Activated CD8-positive, alpha-beta T cell treated with anti-CD3 and anti-CD28 coated beads, Interleukin-2, amount 10 ng/mL, durations not matched to agents 7 days and 5 days (primary cell): ENCODE results near the gene CGB2. TPM values are rescaled to one million over a fixed set of nuclear protein-coding genes. Genes with fewer than 3 reads are reported as not detected.
"Not testable (repeated sequence)": the region's sequence is repeated elsewhere in the genome, so short reads cannot be mapped to it uniquely, and the experiment has no call there.

Experiments used
- ATAC-seq: fragments of 150-1000 bp; cut with Tn5 transposase; one replicate; pipeline ENCODE4 v1.10.0; 2021; ENCODE audit warnings: moderate library complexity
- CTCF ChIA-PET: fragments of 350-600 bp; sonication (Branson Sonifier 250); formaldehyde crosslinking; loops from one replicate; lab custom pipeline; 2021; ENCODE audit warnings: antibody characterized with exemption; lab: Charles Lee
- POLR2A ChIA-PET: fragments of 350-600 bp; sonication (Branson Sonifier 250); formaldehyde crosslinking; loops from one replicate; lab custom pipeline; 2021; ENCODE audit warnings: antibody characterized with exemption; lab: Charles Lee
- DNase-seq: peaks from one replicate; pipeline ENCODE4 v3.0.0-alpha.2; 2020
- H3K27ac Mint-ChIP-seq: one replicate; pipeline ENCODE4 v1.8.0; 2021; ENCODE audit warnings: mild to moderate bottlenecking, mixed read lengths
- H3K27me3 Mint-ChIP-seq: one replicate; pipeline ENCODE4 v1.8.0; 2021; ENCODE audit warnings: low read depth, mixed read lengths
- H3K36me3 Mint-ChIP-seq: one replicate; pipeline ENCODE4 v1.8.0; 2021; ENCODE audit warnings: low read depth, mixed read lengths
- H3K4me1 Mint-ChIP-seq: one replicate; pipeline ENCODE4 v1.8.0; 2021; ENCODE audit warnings: low read depth, mixed read lengths
- H3K4me3 Mint-ChIP-seq: one replicate; pipeline ENCODE4 v1.8.0; 2021; ENCODE audit warnings: mild to moderate bottlenecking, mixed read lengths
- H3K9me3 Mint-ChIP-seq: one replicate; pipeline ENCODE4 v1.8.0; 2022; ENCODE audit warnings: mixed read lengths; ENCODE audit not compliant: insufficient read depth
- total RNA-seq, 2 experiments: library from RNA; stranded (reverse); gene quantifications; one replicate each; pipeline ENCODE4 v1.2.3, GENCODE V29; 2021

Gene CGB2
- total RNA-seq, 2 experiments from 2014 or later, result not detected

DNA sequence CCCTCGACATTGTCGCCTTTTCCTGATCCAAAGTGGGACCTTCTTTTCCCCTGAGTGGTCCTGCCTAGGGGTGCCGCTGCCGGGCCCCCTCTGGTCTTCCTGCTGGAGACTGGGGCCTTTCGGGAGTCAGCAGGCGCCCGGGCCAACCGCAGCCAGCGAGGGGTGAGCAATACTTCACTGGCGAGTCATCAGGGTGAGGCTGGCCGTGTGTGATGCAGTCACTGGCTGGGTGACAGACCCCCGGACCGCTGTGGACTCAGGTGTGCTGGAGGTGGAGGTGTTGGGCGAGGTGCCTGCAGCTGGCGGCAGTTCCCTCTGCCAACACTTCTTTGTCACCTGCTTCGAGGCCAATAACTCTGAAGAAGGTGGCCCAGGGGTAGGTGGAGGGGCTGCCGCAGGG lies 10.5 kb downstream of the CGB2 start:
- no peaks in the 10 kb centered on the region for H3K36me3 Mint-ChIP-seq
- no peak overlapping the region for H3K27ac Mint-ChIP-seq
- no peaks in the 10 kb centered on the region for H3K27me3 Mint-ChIP-seq
- no peaks in the 10 kb centered on the region for H3K9me3 Mint-ChIP-seq
- CTCF ChIA-PET, result no interaction called here
- DNase-seq (no peak), ATAC-seq (no peak)
- H3K4me1 Mint-ChIP-seq, result no peaks in the 10 kb centered on the region
- POLR2A ChIA-PET, result no interaction called here
- H3K4me3 Mint-ChIP-seq, result no peak overlapping the region

DNA sequence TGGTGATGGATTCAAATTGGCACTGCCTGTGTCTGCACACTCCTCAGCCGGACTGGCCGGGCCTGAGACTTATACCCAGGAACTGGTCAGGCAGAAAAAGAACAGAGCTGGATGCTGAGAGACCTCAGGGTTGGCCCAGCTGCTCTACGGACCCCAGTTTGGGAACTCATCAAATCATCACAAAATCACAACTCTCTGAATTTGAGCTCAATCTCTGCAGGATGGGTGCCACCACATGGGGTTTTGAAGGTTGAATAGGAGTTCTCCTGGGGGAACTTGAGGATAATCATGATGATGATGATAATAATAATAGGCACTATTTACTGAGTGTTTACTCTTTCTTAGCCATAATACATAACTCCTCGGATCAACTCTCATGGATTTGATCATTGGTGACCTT lies 11.0 kb downstream of the CGB2 start:
- POLR2A ChIA-PET, H3K36me3 Mint-ChIP-seq, H3K4me3 Mint-ChIP-seq, H3K9me3 Mint-ChIP-seq, DNase-seq, CTCF ChIA-PET, H3K27ac Mint-ChIP-seq, H3K27me3 Mint-ChIP-seq, H3K4me1 Mint-ChIP-seq, ATAC-seq: not testable (repeated sequence)

DNA sequence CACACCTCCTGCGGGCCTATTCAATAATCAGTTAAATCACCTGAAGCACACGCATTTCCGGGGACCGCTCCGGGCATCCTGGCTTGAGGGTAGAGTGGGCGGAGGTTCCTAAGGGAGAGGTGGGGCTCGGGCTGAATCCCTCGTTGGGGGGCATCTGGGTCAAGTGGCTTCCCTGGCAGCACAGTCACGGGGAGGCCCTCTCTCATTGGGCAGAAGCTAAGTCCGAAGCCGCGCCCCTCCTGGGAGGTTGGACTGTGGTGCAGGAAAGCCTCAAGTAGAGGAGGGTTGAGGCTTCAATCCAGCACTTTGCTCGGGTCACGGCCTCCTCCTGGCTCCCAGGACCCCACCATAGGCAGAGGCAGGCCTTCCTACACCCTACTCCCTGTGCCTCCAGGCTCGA lies 11.9 kb downstream of the CGB2 start, which contains the start of gene CGB5:
TSS of gene CGB5 (plus strand) at position 301 of the 400 bp plus-strand sequence. CDS start 362 bp downstream, outside the sequence.
- ATAC-seq, CTCF ChIA-PET, H3K4me1 Mint-ChIP-seq, H3K27me3 Mint-ChIP-seq, POLR2A ChIA-PET, DNase-seq, H3K9me3 Mint-ChIP-seq, H3K36me3 Mint-ChIP-seq, H3K27ac Mint-ChIP-seq, H3K4me3 Mint-ChIP-seq: not testable (repeated sequence)

DNA sequence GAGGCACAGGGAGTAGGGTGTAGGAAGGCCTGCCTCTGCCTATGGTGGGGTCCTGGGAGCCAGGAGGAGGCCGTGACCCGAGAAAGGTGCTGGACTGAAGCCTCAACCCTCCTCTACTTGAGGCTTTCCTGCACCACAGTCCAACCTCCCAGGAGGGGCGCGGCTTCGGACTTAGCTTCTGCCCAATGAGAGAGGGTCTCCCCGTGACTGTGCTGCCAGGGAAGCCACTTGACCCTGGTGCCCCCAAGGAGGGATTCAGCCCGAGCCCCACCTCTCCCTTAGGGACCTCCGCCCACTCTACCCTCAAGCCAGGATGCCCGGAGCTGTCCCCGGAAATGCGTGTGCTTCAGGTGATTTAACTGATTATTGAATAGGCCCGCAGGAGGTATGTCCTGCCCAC lies 17.3 kb downstream of the CGB2 start, which contains the start of gene CGB8:
TSS of gene CGB8 (minus strand) at position 101 of the 400 bp plus-strand sequence. CDS start 372 bp downstream, outside the sequence.
- DNase-seq, POLR2A ChIA-PET, H3K4me1 Mint-ChIP-seq, H3K4me3 Mint-ChIP-seq, H3K36me3 Mint-ChIP-seq, ATAC-seq, H3K27me3 Mint-ChIP-seq, H3K27ac Mint-ChIP-seq, H3K9me3 Mint-ChIP-seq, CTCF ChIA-PET: not testable (repeated sequence)

DNA sequence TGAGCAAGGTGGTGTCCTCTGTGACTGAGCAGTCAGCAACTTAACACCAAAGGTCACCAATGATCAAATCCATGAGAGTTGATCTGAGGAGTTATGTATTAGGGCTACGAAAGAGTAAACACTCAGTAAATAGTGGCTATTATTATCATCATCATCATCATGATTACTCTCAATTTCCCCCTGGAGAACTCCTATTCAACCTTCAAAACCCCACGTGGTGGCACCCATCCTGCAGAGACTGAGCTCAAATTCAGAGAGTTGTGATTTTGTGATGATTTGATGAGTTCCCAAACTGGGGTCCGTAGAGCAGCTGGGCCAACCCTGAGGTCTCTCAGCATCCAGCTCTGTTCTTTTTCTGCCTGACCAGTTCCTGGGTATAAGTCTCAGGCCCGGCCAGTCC lies 18.1 kb downstream of the CGB2 start:
- H3K27me3 Mint-ChIP-seq, DNase-seq, CTCF ChIA-PET, ATAC-seq, H3K4me1 Mint-ChIP-seq, H3K4me3 Mint-ChIP-seq, H3K36me3 Mint-ChIP-seq, H3K27ac Mint-ChIP-seq, H3K9me3 Mint-ChIP-seq, POLR2A ChIA-PET: not testable (repeated sequence)

DNA sequence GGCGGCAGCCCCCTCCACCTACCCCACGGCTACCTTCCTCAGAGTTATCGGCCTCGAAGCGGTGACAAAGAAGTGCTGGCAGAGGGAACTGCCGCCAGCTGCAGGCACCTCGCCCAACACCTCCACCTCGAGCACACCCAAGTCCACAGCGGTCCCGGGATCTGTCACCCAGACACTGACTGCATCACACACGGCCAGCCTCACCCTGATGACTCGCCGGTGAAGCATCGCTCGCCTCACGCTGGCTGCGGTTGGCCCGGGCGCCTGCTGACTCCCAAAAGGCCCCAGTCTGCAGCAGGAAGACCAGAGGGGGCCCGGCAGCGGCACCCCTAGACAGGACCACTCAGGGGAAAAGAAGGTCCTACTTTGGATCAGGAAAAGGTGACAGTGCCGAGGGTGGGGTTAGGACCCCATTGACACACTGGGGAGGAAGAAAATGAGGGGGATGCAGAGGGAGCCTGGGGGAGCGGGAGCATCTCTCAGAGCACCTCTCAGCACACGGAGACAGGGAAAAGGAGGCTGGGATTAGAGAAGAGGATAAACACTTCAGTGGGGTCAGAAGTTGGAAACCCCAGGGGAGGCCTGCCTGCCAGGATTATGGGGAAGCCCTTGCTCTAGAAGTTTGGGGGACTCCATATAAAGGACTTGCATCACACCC lies 18.8 kb downstream of the CGB2 start:
- H3K27me3 Mint-ChIP-seq, POLR2A ChIA-PET, H3K36me3 Mint-ChIP-seq, H3K4me3 Mint-ChIP-seq, CTCF ChIA-PET, ATAC-seq, H3K9me3 Mint-ChIP-seq, H3K4me1 Mint-ChIP-seq, DNase-seq, H3K27ac Mint-ChIP-seq: not testable (repeated sequence)

DNA sequence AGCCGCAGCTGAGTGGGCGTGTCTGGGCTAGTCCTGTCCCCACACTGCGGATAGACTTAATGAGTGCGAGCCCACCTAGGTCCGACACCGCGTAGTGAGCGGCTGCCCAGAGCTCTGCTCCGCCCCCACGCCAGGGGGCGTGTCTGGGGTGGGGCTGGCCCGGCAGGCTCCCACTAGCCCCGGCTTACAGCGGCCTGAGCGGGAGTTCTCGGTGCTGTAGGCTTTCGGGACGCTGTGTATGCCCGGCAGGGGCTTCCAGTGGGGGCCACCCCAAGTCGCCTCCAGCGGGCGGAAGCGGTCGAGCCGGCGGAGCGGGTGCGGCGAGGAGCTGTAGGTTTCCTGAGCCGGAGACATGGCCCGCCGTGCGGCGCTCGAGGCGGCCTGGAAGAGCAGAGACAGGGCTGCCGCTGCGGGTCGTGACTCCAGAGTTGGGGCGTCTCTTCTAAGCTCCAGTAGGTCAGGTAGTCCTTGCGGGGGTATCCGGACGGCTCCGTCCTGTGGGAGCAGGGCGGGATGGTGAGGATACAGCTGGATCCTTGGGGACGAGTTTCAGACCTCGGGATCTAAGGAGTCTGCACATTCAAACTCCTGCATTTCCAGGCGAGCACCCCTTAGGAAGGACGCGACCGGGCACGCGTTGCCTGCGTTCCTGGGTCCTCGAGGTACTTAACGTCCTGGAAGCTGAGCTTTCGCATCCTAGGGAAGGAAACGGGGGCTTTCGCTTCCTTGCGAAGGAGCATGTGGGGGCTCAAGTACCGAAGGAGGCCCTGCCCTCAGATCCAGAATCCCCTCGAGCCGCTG lies 24.6 kb downstream of the CGB2 start:
- ChIA-PET POLR2A (no interaction called here), CTCF (interaction anchor here (0.5 to 2.4 kb wide), 11 partner anchors 18 to 1147 kb away, joined by 3 to 8 read pairs (median 3); partner anchors contain the start of genes GYS1, LIN7B and RUVBL2)
- Mint-ChIP-seq H3K36me3 (no peaks in the 10 kb centered on the region), H3K27me3 (peaks cover 45% of the 10 kb centered on the region), H3K4me1 (peaks cover 28% of the 10 kb centered on the region), H3K9me3 (no peaks in the 10 kb centered on the region), H3K4me3 (peak overlapping the region; percentile 52), H3K27ac (no peak overlapping the region)
- peak; percentile 68 for DNase-seq
- ATAC-seq, result peak; percentile 84

DNA sequence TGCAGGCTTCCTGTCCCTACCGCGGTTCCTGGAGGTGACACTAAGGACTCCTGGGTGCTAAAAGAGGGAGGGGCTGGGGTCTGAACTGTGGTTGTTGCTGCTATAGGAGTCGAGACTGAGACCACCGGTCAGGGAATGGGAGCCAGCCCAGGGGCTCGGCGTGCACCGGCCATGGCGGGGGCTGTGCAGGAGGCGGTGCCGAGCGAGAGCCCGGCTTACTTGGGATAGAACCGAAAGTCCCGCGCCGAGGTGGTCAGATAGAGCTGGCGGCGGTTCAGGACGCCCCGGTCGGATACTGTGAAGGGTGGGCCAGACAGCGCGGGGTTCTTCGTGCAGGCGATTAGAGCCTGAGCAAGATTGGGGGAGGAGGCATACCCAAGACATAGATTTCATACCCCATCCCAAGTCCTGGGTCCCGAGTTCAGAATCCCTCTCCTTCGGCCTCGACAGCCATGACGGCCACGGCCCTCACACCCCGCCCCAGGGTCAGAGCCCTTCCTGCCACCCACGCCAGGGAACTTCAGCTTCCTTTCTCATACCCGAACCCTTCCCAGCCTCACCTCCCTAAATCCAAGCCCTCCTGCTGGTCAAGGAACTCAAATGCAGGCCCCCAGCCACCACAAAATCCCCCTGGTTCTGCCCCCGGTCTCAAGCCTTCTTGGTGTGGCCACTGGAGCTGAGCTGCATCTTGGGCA lies 25.4 kb downstream of the CGB2 start:
- Mint-ChIP-seq H3K27me3 (peaks cover 45% of the 10 kb centered on the region), H3K4me1 (peaks cover 28% of the 10 kb centered on the region), H3K4me3 (peak overlapping the region; percentile 52)
- DNase-seq, H3K9me3 Mint-ChIP-seq, H3K36me3 Mint-ChIP-seq, H3K27ac Mint-ChIP-seq, POLR2A ChIA-PET, ATAC-seq: not testable (repeated sequence)
- CTCF ChIA-PET, result interaction anchor here (0.9 to 2.4 kb wide), 11 partner anchors 18 to 661 kb away, joined by 3 to 8 read pairs (median 4); partner anchors contain the start of genes GYS1, LIN7B and RUVBL2

DNA sequence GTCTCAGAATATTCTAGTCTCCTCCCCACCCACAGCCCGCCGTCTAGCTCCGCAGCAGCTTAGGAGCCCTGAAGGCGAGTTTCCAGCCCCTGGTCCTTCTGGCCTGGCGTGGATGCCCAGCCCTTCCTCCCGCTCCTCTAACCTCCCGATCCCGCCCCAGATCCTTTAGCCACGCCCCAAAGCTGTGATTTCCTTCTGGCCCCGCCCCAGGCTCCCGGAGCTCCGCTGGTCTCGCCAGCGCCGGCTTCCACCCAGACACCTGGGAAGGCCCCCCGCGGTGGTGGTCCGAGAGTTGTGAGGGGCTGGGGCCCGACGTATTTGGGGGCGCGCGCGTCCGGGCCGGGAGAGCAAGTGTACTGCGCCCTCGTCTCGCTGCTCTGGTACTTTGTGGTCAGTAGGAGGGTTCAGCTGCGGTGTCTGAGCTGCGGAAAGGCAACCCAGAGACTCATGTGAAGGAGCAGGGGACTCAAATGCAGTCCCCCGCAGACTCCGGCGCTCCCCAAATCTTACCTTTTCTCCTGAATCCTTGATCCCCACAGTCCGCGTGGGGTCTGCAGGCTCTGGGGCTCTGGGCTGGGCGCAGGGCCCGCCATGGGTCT lies 26.0 kb downstream of the CGB2 start, which contains the start of gene CGB7:
TSS of gene CGB7 (minus strand) at position 114 of the 599 bp plus-strand sequence. CDS start 2,374 bp downstream, outside the sequence.
- Mint-ChIP-seq H3K36me3 (no peaks in the 10 kb centered on the region), H3K4me1 (peaks cover 28% of the 10 kb centered on the region), H3K27ac (no peak within 1 kb of the TSS), H3K9me3 (no peaks in the 10 kb centered on the region), H3K27me3 (peaks cover 45% of the 10 kb centered on the region), H3K4me3 (peak within 1 kb of the TSS; percentile 52)
- DNase-seq (peak; percentile 51), ATAC-seq (peak; percentile 13)
- ChIA-PET POLR2A (no interaction called here), CTCF (interaction anchor here (0.9 to 2.4 kb wide), 7 partner anchors 17 to 141 kb away, joined by 3 to 8 read pairs (median 5); partner anchors contain the start of genes GYS1, LIN7B and RUVBL2)

DNA sequence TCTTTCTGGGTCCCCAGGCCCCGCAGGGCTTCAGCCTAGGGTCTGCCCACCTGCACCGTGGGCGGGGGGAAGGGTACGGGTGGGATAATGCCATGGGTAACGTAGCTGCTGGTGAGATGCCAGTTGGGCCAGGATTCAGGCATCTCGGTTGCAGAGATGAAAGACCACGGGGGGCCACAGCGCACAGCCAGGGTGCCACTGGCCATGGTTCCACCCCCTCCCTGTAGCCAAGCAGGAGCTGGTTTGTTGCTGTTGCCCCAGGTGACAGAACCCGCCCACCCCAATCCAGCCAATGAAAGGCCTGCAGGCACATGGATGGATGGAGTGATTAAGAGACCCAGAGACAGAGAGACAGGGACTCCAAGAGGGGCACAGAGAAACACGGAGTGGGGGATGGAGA lies 26.9 kb downstream of the CGB2 start:
- Mint-ChIP-seq H3K4me3 (no peak overlapping the region), H3K27me3 (peaks cover 49% of the 10 kb centered on the region), H3K9me3 (no peaks in the 10 kb centered on the region), H3K36me3 (no peaks in the 10 kb centered on the region), H3K4me1 (peaks cover 28% of the 10 kb centered on the region), H3K27ac (no peak overlapping the region)
- ChIA-PET POLR2A (no interaction called here), CTCF (interaction anchor here (1.7 to 1.9 kb wide), 2 partner anchors 11 to 59 kb away, joined by 5 to 7 read pairs; no protein-coding TSS in a partner anchor)
- ATAC-seq (no peak), DNase-seq (no peak)

DNA sequence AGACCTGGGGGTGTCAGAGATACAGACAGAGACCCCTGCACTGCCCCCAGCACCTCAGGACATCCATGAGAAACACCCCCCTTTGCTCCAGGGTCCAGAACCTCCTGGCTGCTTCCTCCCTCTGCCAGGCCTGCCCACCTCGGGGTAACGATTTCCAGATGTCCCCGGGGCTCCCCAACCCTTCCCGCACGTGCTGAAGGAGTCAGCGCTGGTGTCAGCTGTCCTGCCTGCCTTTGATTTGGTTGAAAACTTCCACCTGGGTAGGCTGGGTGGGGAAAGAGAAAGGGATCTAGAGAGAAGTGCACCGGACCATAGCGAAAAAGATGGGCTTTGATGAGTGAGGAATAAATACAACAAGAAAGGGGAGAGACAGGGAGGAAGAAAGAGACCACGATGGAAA lies 27.4 kb downstream of the CGB2 start:
- POLR2A ChIA-PET, result no interaction called here

More for the DNA sequence above, 27.4 kb downstream of the CGB2 start:
- CTCF ChIA-PET, result interaction anchor here (1.1 to 1.9 kb wide), 4 partner anchors 10 to 140 kb away, joined by 3 to 7 read pairs (median 4); no protein-coding TSS in a partner anchor
- H3K27me3 Mint-ChIP-seq, result peaks cover 52% of the 10 kb centered on the region
- DNase-seq (no peak), ATAC-seq (no peak)
- peaks cover 28% of the 10 kb centered on the region for H3K4me1 Mint-ChIP-seq
- H3K36me3 Mint-ChIP-seq, result no peaks in the 10 kb centered on the region
- H3K4me3 Mint-ChIP-seq, result no peak overlapping the region
- H3K9me3 Mint-ChIP-seq, result no peaks in the 10 kb centered on the region
- no peak overlapping the region for H3K27ac Mint-ChIP-seq
